A673 (cell line): ENCODE measurements around the gene UACA. TPM values are rescaled to one million over a fixed set of nuclear protein-coding genes. Genes with fewer than 3 reads are reported as not detected.

Experiments used
- BruUV-seq: library from RNA; stranded (reverse); fragments of 400-500 nt; replicated peaks from 2 replicates; lab custom pipeline; 2021; lab: Mats Ljungman, UMichigan
- CTCF ChIA-PET: fragments of 300-600 bp; sonication (Branson Sonifier 250); formaldehyde crosslinking; loops from one replicate; lab custom pipeline; 2022; ENCODE audit warnings: antibody characterized with exemption; lab: Charles Lee
- POLR2A ChIA-PET: fragments of 300-600 bp; sonication (Branson Sonifier 250); formaldehyde crosslinking; loops from one replicate; lab custom pipeline; 2022; ENCODE audit warnings: antibody characterized with exemption; ENCODE audit not compliant: low non-redundant PET; lab: Charles Lee
- DNase-seq: peaks from one replicate; pipeline ENCODE4 v3.0.0-alpha.2; 2015; ENCODE audit warnings: low spot score
- H3K27ac ChIP-seq: fragments of 200-600 bp; sonication (generic); 2 replicates; pipeline ENCODE4 v1.5.1; 2016; ENCODE audit warnings: mixed run types, low read depth, mild to moderate bottlenecking, mixed read lengths, antibody characterized with exemption, low read length; ENCODE audit not compliant: poor library complexity, severe bottlenecking
- H3K27me3 ChIP-seq: fragments of 200-600 bp; sonication (generic); replicated peaks from 2 replicates; pipeline ENCODE4 v1.6.1; 2017; ENCODE audit warnings: mixed run types, low read depth, mild to moderate bottlenecking, mixed read lengths, antibody characterized with exemption, low read length; ENCODE audit not compliant: insufficient read depth, poor library complexity
- H3K36me3 ChIP-seq: fragments of 200-600 bp; sonication (generic); 2 replicates; pipeline ENCODE4 v1.6.1; 2016; ENCODE audit warnings: mixed run types, mild to moderate bottlenecking, mixed read lengths, antibody characterized with exemption, low read length; ENCODE audit not compliant: insufficient read depth, poor library complexity, severe bottlenecking
- H3K4me1 ChIP-seq: fragments of 200-600 bp; sonication (generic); 2 replicates; pipeline ENCODE4 v1.6.1; 2017; ENCODE audit warnings: mixed run types, mild to moderate bottlenecking, mixed read lengths, antibody characterized with exemption, low read length; ENCODE audit not compliant: insufficient read depth, poor library complexity, severe bottlenecking
- H3K4me3 ChIP-seq: fragments of 200-600 bp; sonication (generic); 2 replicates; pipeline ENCODE4 v1.5.1; 2016; ENCODE audit warnings: low read depth, mixed run types, mild to moderate bottlenecking, mixed read lengths, low read length; ENCODE audit not compliant: poor library complexity, severe bottlenecking
- H3K9me3 ChIP-seq: fragments of 200-600 bp; sonication (generic); 2 replicates; pipeline ENCODE4 v1.6.1; 2016; ENCODE audit warnings: mixed run types, low read depth, mild to moderate bottlenecking, mixed read lengths, antibody characterized with exemption, low read length; ENCODE audit not compliant: poor library complexity, severe bottlenecking
- EZH2 ChIP-seq: fragments of 200-600 bp; sonication (generic); IDR thresholded peaks from 2 replicates; pipeline ENCODE4 v1.6.1; 2017; ENCODE audit warnings: borderline replicate concordance, low read depth, mild to moderate bottlenecking, mixed read lengths, antibody characterized with exemption, low read length; ENCODE audit not compliant: poor library complexity, severe bottlenecking
- intact Hi-C: fragments of 100-400 bp; cut with micrococcal nuclease; formaldehyde crosslinking; loops from one replicate; pipeline ENCODE4 v1.10.0; 2022; ENCODE audit not compliant: unreplicated experiment
- total RNA-seq: library from RNA; stranded (reverse); gene quantifications from 2 replicates; pipeline ENCODE4 v1.2.3, GENCODE V29; 2021
- TF ChIP-seq, protein P1 (sequence below): fragments of 300-800, 200-600 bp; sonication (generic); conservative IDR thresholded peaks from 2 replicates; pipeline ENCODE4 v1.5.1; 2017; ENCODE audit warnings: low read depth, mild to moderate bottlenecking, antibody characterized with exemption, low read length, moderate library complexity, mixed read lengths

Gene UACA
- total RNA-seq, 1 experiment from 2014 or later: 26.9 TPM

DNA sequence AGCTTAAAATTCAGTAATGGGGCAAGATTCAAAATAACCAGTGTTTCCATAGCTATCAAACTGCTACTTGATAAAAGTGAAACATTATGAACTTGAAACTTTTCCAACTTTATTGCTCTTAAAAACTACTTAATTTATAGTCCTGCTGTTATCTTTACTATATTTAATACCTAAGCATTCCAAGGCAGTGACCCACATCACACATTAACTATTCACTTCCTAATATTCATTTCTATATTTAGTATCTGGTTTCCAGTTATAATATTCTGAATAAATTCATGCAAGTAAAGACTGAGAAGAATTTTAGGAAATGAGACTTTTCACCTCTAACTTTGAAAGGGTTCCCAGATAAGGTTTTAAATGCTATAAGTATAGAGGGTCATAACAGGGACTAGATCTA, 64.9 kb downstream of the UACA start:
- Histone ChIP-seq H3K36me3 (no peaks in the 10 kb centered on the region), H3K9me3 (no peaks in the 10 kb centered on the region), H3K27ac (no peak overlapping the region), H3K27me3 (no peaks in the 10 kb centered on the region), H3K4me3 (no peak overlapping the region), H3K4me1 (peaks cover 42% of the 10 kb centered on the region)
- no peak for DNase-seq
- TF ChIP-seq, protein P1, sequence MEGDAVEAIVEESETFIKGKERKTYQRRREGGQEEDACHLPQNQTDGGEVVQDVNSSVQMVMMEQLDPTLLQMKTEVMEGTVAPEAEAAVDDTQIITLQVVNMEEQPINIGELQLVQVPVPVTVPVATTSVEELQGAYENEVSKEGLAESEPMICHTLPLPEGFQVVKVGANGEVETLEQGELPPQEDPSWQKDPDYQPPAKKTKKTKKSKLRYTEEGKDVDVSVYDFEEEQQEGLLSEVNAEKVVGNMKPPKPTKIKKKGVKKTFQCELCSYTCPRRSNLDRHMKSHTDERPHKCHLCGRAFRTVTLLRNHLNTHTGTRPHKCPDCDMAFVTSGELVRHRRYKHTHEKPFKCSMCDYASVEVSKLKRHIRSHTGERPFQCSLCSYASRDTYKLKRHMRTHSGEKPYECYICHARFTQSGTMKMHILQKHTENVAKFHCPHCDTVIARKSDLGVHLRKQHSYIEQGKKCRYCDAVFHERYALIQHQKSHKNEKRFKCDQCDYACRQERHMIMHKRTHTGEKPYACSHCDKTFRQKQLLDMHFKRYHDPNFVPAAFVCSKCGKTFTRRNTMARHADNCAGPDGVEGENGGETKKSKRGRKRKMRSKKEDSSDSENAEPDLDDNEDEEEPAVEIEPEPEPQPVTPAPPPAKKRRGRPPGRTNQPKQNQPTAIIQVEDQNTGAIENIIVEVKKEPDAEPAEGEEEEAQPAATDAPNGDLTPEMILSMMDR: no peak
- no peak for TF ChIP-seq EZH2
- BruUV-seq: no TSS peak
- CTCF ChIA-PET: no interaction called here
- intact Hi-C loops: no loop called here
- POLR2A ChIA-PET: no interaction called here

- Histone ChIP-seq H3K27me3 (no peaks in the 10 kb centered on the region), H3K4me1 (peaks cover 15% of the 10 kb centered on the region), H3K36me3 (no peaks in the 10 kb centered on the region), H3K9me3 (no peaks in the 10 kb centered on the region), H3K4me3 (no peak overlapping the region), H3K27ac (no peak overlapping the region)
- no peak for TF ChIP-seq EZH2
- intact Hi-C loops: no loop called here
- DNase-seq: no peak
- ChIA-PET POLR2A (no interaction called here), CTCF (no interaction called here)
- no TSS peak for BruUV-seq
Observed at GRCh38 chr15:70690491-70691276, 72.7 kb downstream of the UACA start.

- no TSS peak for BruUV-seq
- no peak for DNase-seq
- Histone ChIP-seq H3K4me3 (no peak overlapping the region), H3K27me3 (no peaks in the 10 kb centered on the region), H3K9me3 (no peaks in the 10 kb centered on the region), H3K4me1 (peaks cover 15% of the 10 kb centered on the region), H3K27ac (no peak overlapping the region), H3K36me3 (no peaks in the 10 kb centered on the region)
- ChIA-PET POLR2A (no interaction called here), CTCF (no interaction called here)
- intact Hi-C loops: no loop called here
- TF ChIP-seq, protein P1: no peak
Observed at GRCh38 chr15:70690021-70690420, 73.3 kb downstream of the UACA start.

- CTCF ChIA-PET: no interaction called here
- no peaks in the 10 kb centered on the region for H3K36me3 ChIP-seq
- H3K27me3 ChIP-seq: no peaks in the 10 kb centered on the region
- intact Hi-C loops: no loop called here
- H3K9me3 ChIP-seq: no peaks in the 10 kb centered on the region
- POLR2A ChIA-PET: no interaction called here
- H3K4me1 ChIP-seq: peaks cover 15% of the 10 kb centered on the region
- no peak for TF ChIP-seq EZH2
- TF ChIP-seq, protein P1: no peak
- no TSS peak for BruUV-seq
- H3K27ac ChIP-seq: no peak overlapping the region
- H3K4me3 ChIP-seq: no peak overlapping the region
- no peak for DNase-seq
Observed at GRCh38 chr15:70687482-70687881, 75.9 kb downstream of the UACA start.
